GM19238 (cell line): ENCODE data around the gene SEC24D.
"Not testable (repeated sequence)": the region's sequence is repeated elsewhere in the genome, so short reads cannot be mapped to it uniquely, and the experiment has no call there.

ENCODE experiments used
- DNase-seq: peaks from one replicate; pipeline ENCODE4 v3.0.0; 2011; ENCODE audit warnings: low spot score; ENCODE audit not compliant: insufficient read length

Gene SEC24D

GRCh38 chr4:118835571-118836300 lies at the start of gene SEC24D:
SEC24D (minus strand) TSS chr4:118836126; CDS start chr4:118833696, 2,430 bp downstream.
- peak; percentile 81 for DNase-seq

- no peak for DNase-seq
Observed at GRCh38 chr4:118884716-118885115, 48.8 kb upstream of the SEC24D start.

- DNase-seq: no peak
Observed at GRCh38 chr4:118883861-118884260, 47.9 kb upstream of the SEC24D start.

GRCh38 chr4:118881512-118882146 lies 45.7 kb upstream of the SEC24D start:
- no peak for DNase-seq

GRCh38 chr4:118879409-118879808 lies 43.5 kb upstream of the SEC24D start:
- no peak for DNase-seq

DNA sequence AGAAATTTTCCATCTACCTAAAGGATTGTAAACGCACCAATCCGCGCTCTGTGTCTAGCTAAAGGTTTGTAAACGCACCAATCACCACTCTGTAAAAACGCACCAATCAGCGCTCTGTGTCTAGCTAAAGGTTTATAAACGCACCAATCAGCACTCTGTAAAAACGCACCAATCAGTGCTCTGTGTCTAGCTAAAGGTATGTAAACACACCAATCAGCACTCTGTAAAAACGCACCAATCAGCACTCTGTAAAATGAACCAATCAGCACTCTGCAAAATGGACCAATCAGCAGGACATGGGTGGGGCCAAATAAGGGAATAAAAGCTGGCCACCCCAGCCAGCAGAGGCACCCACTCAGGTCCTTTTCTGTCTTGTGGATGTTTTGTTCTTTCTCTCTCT lies 42.6 kb upstream of the SEC24D start:
- not testable (repeated sequence) for DNase-seq

DNA sequence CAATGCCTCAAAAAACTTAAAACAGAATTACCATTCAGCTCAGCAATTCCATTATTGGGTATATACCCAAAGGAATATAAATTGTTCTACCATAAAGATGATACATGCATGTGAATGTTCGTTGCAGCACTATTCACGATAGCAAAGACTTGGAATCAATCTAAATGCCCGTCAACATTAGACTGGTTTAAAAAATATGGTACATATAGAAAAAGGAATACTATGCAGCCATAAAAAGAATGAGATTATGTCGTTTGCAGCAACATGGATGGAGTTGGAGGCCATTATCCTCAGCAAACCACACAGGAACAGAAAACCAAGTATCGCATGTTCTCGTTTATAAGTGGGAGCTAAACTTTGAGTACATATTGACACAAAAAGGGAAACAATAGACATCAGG lies 41.9 kb upstream of the SEC24D start:
- DNase-seq: no peak

- no peak for DNase-seq
Observed at GRCh38 chr4:118872181-118872580, 36.3 kb upstream of the SEC24D start.

DNA sequence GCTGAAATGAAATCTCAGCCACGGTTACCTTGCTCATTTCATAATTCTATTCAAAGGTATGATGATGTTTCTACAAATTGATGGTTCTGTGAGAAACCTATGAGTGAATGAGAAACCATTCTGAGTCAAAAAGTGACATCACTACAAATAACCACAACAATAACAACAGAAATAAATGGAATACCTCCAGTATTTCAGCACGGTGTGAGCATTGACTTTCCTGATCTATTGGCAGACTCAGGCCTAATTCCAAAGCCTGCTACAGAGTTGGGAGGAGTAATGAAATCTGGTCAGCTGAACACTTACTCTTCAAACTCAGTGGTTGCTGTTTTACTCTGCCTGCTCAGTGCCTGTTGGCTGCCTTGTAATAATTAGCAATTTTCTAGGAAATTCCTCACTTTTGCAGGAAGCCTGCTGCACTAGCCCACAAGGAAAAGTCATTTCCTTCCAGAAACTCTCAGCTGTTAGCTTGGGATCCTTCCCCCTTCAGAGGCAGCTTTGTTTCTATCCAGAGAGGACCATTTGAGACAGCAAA lies 33.9 kb upstream of the SEC24D start:
- no peak for DNase-seq

DNA sequence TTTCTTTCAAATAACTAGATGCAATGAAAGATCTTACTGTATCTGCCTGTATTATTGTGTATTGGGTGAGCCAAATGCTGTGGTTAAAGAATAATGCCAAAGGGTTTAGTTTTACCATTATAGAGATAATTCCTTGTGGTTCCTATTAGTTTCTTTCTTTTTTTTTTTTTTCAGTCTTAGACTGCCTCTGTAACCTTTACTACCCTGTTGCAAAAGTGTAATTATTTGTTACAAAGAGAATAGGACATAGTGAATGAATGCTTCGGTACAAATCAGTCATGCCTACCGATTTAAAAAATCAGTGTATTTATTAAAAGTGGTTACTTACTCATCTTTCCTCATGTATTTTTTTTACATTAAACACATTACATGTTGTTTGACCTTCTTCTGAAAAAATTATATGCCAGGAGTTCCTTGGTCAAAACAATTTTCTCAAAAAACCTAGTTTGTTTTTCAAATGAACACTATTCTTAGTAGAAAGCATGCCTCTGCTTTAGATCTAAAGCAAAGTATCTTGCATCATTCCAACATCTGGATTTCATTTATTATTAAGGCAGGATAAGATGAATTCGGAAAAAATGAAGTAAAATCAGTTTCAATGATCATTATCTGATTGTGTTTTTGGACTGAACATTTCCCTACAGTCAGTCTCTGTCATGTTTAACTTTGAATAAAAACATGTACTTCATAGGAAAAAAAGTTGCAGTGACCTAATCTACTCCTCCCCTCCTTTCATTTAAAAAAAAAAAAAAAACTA lies 31.6 kb upstream of the SEC24D start:
- no peak for DNase-seq

DNA sequence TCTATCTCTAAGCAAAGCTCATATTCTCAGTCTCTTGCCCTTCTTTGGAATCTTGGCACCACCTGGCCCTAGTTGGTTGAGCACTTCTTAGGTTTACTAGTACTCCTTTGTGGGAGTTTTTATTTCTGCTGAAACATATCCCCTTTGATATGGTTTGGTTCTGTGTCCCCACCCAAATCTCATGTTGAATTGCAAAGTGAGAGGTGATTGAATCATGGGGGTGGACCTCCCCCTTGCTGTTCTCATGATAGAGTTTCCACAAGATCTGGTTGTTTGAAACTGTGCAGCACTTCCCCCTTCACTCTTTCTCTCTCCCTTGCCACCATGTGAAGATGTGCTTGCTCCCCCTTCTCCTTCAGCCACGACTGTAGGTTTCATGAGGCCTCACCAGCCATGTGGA lies 30.5 kb upstream of the SEC24D start:
- no peak for DNase-seq

- DNase-seq: no peak
Observed at GRCh38 chr4:118865091-118865708, 29.3 kb upstream of the SEC24D start.

GRCh38 chr4:118858779-118859178 lies 22.9 kb upstream of the SEC24D start:
- DNase-seq: no peak

DNA sequence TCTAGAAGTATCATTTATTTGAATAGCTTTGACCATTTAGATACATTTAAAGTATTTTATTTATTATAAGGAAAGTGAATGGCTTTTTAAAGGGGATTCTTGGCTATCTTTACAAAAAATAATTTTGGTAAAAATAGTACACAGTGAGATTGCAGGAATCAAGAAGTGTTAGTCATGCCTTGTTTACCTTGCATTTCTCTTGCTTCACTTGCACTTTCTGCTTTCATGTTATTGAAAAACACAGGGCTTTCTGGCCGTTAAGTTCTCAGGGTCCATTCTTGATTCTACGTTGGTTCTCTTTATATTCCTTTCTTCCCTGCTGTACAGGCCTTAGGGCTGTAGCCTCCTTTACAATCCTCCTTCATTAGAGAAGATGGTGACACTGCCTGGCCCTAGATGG lies 21.8 kb upstream of the SEC24D start:
- DNase-seq: no peak

DNA sequence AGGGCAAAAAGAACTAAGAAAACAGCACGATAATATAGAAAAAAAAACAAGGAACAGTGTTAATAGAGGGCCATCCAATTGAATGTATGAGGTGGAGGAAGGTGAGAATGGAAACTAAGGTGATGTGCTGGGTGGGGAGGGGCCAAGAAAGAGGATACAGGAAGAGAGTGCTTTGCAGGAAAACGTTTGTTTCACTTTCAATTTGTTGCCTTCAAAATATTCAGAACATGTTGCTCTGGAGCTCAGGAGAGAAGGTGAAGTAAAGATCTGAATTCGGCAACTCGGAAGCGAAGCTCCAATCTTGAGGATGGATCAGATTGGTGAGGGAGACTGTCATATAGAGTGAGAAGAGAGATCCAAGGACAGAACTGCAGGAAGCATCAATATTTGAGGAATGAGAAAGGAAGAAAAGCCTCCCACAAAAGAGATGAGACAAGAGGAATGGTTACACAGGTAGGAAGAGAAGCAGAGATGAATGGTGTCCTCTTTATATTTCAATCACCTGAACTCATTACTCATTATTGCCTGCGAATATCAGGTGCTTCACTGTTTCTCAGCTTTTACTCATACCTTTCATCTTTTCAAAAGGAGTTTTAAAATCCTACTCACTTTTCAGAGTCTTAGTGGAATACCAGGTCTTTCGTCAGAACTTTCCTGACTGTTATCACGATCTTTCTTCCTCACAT lies 14.7 kb upstream of the SEC24D start:
- peak; percentile 21 for DNase-seq

GRCh38 chr4:118849867-118850487 lies 14.1 kb upstream of the SEC24D start:
- DNase-seq: no peak

- no peak for DNase-seq
Observed at GRCh38 chr4:118848901-118849300, 13.0 kb upstream of the SEC24D start.

DNA sequence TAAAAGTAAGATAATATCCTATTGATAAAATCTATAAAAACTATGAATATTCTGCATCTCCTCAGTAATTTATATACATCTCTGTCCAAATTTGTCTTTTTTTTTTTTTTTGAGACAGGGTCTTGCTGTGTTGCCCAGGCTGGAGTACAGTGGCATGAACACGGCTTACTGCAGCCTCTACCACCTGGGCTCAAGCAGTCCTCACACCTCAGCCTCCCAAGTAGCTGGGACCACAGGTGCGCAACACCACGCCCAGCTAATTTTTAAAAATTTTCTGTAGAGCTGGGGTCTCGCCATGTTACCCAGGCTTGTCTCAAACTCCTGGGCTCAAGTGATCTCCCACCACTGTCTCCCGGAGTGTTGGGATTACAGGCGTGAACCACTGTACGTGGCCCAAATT lies 12.3 kb upstream of the SEC24D start:
- no peak for DNase-seq

GRCh38 chr4:118846979-118847378 lies 11.1 kb upstream of the SEC24D start:
- DNase-seq: no peak

DNA sequence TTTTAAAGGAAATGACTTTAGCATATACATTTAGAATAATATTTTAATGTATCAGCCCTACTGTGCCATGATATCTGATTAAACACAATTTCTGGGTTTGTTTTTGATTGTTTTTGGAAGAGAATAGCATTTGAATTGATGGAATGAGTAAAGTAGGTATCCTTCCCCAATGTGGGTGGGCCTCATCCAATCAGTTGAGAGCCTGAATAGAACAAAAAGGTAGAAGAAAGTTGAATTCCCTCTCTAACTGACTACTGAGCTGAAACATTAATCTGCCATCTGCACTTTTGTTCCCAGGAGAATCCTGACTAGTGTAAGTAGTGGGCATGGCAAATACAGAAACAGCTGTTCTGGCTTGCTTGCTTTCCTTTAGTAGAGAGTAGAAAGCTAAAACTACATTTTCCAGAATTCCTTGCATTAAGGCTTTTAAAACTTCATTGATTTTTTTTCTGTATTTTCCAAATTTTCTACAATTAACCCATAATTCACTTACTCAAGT lies 9.7 kb upstream of the SEC24D start:
- no peak for DNase-seq
